ENCODE measurements around the gene PHLDB3.
A peak's percentile ranks its signal among the peaks of the same experiment; 100 is the strongest.

Gene PHLDB3

GRCh38 chr19:43468354-43469159, 36.0 kb downstream of the PHLDB3 start:
- DNase-seq (ENCODE audit: low read depth): no peak

DNA sequence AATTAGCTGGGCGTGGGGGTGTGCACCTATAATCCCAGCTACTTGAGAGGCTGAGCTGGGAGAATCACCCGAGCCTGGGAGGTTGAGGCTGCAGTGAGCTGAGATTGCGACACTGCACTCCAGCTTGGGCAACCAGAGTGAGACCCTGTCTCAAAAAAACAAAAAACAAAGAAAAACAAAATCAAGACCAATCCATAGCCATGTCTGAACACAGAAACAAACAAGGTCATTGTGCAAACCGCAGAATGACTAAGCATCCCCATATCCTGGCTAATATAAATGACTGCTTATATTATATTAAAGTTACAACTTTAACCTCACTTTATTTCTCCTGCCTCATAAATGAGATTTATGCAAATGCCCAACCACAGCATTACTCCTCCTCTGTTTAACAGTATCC, 36.8 kb downstream of the PHLDB3 start:
- no peak for DNase-seq (ENCODE audit: low read depth)

GRCh38 chr19:43467276-43467675, 37.3 kb downstream of the PHLDB3 start:
- no peak for DNase-seq (ENCODE audit: low read depth)

DNA sequence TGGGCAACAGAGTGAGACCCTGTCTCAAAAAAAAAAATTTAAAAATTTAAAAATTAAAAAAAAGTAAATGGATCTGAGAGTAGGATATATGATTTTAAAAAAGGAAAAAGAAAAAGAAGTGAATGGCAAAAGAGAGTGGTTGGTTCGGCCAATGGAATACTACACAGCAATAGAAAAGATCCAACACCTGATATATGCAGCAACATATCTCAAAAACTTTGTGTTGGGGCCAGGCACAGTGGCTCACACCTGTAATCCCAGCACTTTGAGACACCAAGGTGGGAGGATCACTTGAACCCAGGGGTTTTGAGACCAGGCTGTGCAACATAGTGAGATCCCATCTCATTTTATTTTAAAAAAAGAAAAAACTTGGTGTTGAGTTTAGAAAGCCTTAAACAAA, 37.8 kb downstream of the PHLDB3 start:
- DNase-seq (ENCODE audit: low read depth): no peak

GRCh38 chr19:43465468-43466120, 39.0 kb downstream of the PHLDB3 start, which contains the start of gene LYPD3:
LYPD3 (minus strand) TSS chr19:43465608; CDS start chr19:43465571, 37 bp downstream.
- DNase-seq (ENCODE audit: low read depth): no peak

DNA sequence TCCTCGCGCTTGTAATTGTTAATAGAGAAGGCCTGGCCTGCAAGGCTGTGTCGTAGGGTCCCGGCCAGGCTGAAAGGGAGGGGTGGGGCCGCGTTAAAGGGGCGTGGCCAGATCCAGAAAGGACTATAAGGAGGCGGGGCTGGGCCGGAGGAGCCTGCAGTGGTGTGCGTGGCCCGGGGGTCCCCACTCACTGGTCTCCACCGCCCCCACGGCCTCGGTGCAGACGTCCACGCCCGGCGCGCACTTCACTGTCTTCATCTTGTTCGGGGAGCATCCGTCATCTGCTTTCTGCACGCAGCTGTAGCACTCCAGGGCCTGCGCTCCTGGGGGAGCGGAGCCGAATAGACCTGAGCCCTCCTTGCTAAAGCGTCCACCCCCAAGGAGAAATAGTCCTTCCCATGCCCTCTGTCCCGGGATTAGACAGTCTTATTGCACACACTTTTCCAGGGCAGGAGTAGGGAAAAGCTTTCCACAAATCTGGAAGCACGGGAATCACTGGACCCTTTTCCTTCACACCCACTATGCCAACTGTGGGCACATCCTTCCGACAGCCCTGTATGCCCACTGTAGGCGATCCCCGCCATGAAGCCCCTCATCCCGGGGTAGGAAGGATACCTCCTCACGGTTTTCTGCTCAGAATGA, 40.3 kb downstream of the PHLDB3 start:
- peak; percentile 51 for DNase-seq (ENCODE audit: low read depth)

DNA sequence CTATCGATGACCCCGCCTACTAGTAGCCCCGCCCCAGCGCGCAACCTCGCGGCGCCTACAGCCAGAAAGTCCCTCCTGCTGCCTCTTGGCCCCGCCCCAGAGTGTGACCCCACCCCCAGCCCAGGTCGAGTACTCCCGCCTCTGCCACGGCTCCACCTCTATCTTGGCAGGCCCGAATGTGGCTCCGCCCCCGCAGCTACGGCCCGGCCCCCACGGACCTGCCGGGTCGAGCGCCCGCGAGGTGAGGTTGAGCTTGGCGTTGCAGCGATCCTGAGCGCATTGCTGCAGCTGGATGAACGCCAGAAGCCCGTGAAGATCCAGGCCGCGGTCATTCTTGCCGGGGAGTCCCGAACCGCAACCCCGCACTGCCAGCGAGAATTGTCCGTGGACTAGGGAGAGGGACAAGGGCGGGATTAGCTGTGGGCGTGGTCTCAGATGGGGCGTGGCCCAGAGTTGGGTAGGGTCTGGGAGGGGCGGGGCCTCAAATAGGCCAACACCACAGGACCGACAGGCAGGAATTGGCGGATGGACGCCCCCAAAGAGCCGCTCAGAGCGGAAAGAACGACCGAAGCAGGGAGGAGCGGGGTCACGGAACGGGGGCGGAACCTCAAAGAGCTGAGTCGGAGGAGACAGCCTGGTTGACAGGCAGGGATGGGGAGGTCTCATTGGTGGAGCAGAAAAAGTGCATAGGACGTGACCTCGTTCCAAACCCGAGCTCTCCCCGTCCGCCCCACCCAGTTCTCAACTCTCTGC, 41.0 kb downstream of the PHLDB3 start:
- DNase-seq (ENCODE audit: low read depth): peak; percentile 99

DNA sequence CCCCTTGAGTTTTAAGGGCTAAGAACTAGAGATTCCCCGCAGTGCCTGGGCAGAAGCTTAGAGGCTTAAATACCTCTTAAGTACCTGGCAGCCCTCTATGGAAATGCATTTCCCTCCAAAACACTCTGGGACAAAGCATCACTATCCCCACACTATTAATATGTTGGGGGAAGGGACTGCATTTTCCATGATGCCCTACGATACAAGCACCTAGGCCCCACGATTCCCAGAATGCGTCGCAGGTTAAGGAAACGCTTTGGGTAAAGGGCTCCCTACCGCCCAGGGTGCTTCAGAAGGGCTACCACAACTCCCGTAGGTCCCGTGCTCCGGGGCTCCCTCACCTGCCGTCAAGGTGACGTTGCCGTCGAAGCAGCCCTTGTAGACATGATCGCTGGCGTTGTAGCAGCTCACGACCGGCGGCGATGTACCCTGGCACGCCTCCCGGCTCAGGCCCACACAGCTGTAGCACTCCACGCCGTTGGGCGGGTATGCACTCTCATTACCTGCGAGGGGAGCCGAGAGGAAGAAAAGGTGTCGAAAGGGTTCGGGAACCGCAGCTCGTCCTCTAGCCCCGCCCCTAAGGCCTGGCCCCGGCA, 41.7 kb downstream of the PHLDB3 start:
- DNase-seq (ENCODE audit: low read depth): no peak

DNA sequence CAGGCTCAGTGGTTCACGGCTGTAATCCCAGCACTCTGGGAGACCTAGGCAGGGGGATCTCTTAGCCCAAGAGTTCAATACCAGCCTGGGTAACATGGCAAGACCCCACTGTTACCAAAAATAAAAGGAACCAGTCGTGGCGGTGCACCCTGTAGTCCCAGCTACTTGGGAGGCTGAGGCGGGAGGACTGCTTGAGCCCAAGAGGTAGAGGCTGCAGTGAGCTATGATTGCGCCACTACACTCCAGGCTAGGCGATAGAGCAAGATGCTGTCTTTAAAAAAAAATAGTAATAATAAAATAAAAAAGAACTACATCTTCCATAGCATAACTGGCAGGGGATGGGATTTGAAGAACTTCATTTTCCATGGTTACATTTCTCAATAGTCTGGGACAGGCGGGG, 42.2 kb downstream of the PHLDB3 start:
- DNase-seq (ENCODE audit: low read depth): no peak

DNA sequence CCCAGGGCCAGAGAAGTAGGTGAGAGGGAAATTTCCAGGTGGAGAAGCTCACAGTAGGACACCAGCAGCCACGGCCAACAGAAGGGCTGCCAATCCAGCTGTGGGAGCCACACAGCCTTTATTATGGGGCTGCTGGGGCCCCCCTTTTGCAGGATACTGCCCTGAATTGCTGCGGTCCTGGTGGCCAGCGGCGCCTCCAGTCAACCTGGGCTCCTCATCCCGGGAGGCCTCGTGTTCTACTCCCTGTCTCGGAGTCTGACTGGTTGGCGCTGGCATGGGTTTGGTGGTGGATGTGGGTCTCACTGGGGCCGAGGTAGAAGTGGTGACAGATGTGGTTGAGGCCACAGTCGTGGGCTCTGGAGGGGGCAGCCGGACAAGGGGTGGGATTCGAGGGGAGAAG, 43.2 kb downstream of the PHLDB3 start:
- no peak for DNase-seq (ENCODE audit: low read depth)

- no peak for DNase-seq (ENCODE audit: low read depth)
Measured at GRCh38 chr19:43460362-43461016, 44.1 kb downstream of the PHLDB3 start.

DNA sequence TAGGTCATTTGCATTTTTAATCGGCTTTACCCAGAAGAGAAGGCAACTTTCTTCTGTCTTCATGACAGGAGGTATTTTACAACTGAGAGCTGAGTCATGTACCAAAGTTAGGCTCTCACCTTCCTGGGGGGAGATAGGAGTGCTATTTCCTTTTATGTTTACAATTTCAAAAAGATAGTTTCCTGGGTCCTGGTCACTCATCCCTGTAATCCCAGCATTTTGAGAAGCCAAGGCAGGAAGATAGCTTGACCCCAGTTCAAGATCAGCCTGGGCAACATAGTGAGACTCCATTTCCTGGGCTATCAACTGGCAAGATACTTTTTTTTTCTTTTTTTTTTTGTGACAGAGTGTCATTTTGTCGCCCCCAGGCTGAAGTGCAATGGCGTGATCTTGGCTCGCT, 46.7 kb downstream of the PHLDB3 start:
- no peak for DNase-seq (ENCODE audit: low read depth)

DNA sequence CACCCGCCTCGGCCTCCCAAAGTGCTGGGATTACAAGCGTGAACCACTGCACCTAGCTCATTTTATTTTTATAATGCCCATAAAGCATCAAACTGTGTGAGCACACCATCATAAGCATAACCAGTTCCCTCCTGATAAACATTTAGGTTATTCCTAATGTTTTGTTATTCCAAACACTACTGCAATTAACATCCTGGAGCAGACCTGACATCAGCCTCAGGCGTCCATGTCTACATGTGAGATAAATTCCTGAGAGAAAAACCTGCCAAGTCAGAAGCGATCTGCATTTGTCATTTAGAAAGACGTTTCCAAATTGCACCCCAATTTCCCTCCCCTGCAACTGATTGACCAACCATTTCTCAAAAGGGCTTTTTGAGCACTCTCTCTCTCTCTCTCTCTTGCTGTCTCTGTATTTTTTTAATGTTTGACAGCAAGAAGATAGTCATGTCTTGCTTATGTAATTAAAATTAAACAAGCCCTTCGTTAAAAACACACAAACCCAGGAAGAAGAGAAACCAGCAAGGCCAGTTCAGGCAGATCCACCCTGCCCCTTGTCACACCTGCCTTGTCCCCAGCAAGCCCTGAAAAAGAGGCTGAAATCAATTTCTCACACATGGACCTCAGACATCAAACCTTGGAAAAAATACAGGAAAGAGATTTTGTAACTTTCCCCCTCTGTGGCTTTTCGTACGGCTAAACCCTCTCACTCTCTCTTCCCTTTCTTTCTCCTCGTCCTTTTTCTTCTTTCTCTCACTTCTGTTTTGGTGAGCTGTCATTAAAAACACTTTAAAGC, 49.0 kb downstream of the PHLDB3 start:
- DNase-seq (ENCODE audit: low read depth): no peak

DNA sequence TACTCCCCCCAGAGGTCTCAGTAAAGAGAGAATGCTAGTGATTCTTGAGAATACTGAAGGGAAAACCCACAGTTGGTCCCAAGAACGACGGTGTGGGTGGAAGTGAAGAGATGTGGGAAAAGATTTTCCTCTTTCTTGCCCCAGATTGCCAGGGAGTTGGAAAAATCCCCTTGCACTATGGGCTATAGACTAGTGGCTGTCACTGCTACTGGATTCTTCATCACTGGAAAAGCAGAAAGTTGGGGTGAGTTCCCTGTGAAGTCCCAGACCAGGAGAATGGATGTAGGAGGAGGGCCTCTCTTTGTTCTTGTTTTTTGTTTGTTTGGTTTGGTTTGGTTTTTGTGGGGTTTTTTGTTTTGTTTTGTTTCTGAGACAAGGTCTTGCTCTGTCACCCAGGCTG, 50.5 kb downstream of the PHLDB3 start:
- no peak for DNase-seq (ENCODE audit: low read depth)

DNA sequence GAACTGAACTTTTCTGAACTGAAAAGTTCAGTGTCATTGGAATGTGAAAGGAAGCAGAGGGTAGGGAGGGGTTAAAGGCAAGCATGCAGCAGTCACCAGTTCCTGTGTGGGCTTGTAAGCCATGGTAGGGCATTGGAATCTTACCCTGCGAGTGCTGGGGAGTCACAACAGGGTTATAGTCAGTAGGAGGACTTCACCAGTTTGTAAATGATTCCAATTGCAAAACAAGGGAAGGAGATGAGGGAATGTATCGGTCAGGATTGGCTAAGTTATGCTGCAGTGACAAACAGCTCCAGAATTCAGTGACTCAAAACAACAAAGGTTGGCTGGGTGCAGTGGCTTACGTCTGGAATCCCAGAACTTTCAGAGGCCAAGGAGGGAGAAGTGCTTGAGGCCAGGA, 52.0 kb downstream of the PHLDB3 start:
- no peak for DNase-seq (ENCODE audit: low read depth)

DNA sequence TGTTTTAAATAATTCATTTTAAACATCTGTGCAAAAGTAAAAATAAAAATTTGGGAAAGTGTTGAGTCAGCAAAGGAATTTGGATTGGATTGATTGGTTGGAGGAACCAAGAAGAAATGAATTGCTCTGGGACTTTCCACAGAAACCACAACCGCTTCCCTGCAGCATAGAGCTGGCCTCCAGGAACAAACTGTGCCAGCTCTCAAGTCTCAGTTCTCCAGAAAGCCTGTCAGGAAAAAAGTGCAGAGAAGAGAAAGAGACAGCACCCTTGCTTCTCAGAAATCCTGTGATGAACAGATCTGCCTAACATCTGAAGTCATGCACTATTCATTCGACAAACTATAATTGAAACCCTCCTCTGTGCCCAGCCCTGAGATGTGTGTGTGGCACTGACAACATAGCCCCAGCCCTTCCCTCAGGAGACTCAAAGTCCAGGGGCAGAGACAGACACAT, 54.0 kb downstream of the PHLDB3 start:
- no peak for DNase-seq (ENCODE audit: low read depth)

DNA sequence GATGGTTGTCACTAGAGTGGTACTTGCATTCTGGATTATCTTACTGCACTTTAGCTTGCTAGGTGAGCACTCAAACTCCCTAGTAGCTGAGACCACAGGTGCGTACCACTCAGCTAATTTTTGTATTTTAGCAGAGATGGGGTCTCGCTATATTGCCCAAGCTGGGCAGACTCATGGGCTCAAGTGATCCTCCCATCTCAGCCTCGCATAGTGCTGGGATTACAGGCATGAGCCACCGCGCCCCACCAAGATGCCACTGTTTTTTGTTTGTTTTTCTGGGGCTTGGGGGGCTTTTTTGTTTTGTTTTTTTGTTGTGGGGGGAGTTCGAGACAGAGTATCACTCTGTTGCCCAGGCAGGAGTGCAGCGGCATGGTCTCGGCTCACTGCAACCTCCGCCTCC, 56.9 kb downstream of the PHLDB3 start:
- no peak for DNase-seq (ENCODE audit: low read depth)

- peak; percentile 57 for DNase-seq (ENCODE audit: low read depth)
Measured at GRCh38 chr19:43446746-43447489, 57.6 kb downstream of the PHLDB3 start.

DNA sequence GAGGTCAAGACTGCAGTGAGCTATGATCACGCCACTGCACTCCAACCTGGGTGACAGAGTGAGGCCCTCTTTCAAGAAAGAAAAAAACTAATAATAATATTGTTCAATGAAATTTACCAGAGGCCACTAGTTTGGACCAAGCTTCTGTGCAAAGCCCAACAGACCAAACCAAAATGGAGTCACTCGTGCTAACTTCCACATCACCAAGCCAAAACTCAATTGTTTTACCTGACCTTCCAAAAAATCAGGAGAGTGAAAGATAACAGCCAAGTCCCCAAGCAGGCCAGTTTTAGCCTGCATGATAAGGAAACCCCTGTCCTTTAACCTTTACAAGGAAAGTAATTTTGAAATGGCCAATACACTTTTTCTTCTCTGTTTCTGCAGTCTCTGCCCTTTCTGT, 59.1 kb downstream of the PHLDB3 start:
- DNase-seq (ENCODE audit: low read depth): no peak

Measured in stimulated activated CD8-positive, alpha-beta memory T cell treated with anti-CD3 and anti-CD28 coated beads, Interleukin-7, amount 100 ng/mL, for 24 hours (primary cell).